ENCODE data around the gene UNG. TPM values are rescaled to one million over a fixed set of nuclear protein-coding genes. Genes with fewer than 3 reads are reported as not detected.
"Not testable (repeated sequence)": the region's sequence is repeated elsewhere in the genome, so short reads cannot be mapped to it uniquely, and the experiment has no call there.

UNG gene
- total RNA-seq, 4 donors from 2014 or later = 21.6 to 32.7 (median 27.9) TPM

GRCh38 chr12:109137055-109137454 lies 39.7 kb downstream of the UNG start:
- H3K9me3 ChIP-seq = no peaks in the 10 kb centered on the region
- intact Hi-C loops (cut with DNase I; ENCODE audit: low total_unique reads) = no loop called here
- H3K27ac ChIP-seq = peak overlapping the region; percentile 44 to 66
- no peak for DNase-seq
- TF ChIP-seq POLR2A (IDR thresholded peaks at IDR 0.05) (no peak), CTCF (IDR thresholded peaks at IDR 0.05) (no peak)
- no peak overlapping the region for H3K4me3 ChIP-seq
- no peaks in the 10 kb centered on the region for H3K36me3 ChIP-seq
- H3K4me1 ChIP-seq = no peaks in the 10 kb centered on the region
- H3K27me3 ChIP-seq = no peaks in the 10 kb centered on the region

GRCh38 chr12:109139360-109139759 lies 42.0 kb downstream of the UNG start:
- no peak overlapping the region for H3K4me3 ChIP-seq
- TF ChIP-seq CTCF (IDR thresholded peaks at IDR 0.05) = no peak
- TF ChIP-seq POLR2A (IDR thresholded peaks at IDR 0.05) = no peak
- H3K27me3 ChIP-seq = no peaks in the 10 kb centered on the region
- no peak overlapping the region for H3K27ac ChIP-seq
- H3K9me3 ChIP-seq = no peaks in the 10 kb centered on the region
- intact Hi-C loops (cut with DNase I; ENCODE audit: low total_unique reads) = no loop called here
- DNase-seq = no peak
- H3K36me3 ChIP-seq = no peaks in the 10 kb centered on the region
- no peaks in the 10 kb centered on the region for H3K4me1 ChIP-seq

- DNase-seq = no peak
- no peaks in the 10 kb centered on the region for H3K36me3 ChIP-seq
- H3K9me3 ChIP-seq = no peaks in the 10 kb centered on the region
- intact Hi-C loops (cut with DNase I; ENCODE audit: low total_unique reads) = no loop called here
- no peaks in the 10 kb centered on the region for H3K27me3 ChIP-seq
- H3K4me3 ChIP-seq = no peak overlapping the region
- H3K27ac ChIP-seq = no peak overlapping the region
- no peaks in the 10 kb centered on the region for H3K4me1 ChIP-seq
- TF ChIP-seq POLR2A (IDR thresholded peaks at IDR 0.05) (no peak), CTCF (IDR thresholded peaks at IDR 0.05) (no peak)
Measured at GRCh38 chr12:109139791-109140190, 42.4 kb downstream of the UNG start.

- H3K27me3 ChIP-seq = no peaks in the 10 kb centered on the region
- intact Hi-C loops (cut with DNase I; ENCODE audit: low total_unique reads) = no loop called here
- H3K27ac ChIP-seq = no peak overlapping the region
- no peak overlapping the region for H3K4me3 ChIP-seq
- no peaks in the 10 kb centered on the region for H3K9me3 ChIP-seq
- no peaks in the 10 kb centered on the region for H3K4me1 ChIP-seq
- TF ChIP-seq POLR2A (IDR thresholded peaks at IDR 0.05) (no peak), CTCF (IDR thresholded peaks at IDR 0.05) (no peak)
- DNase-seq = no peak
- H3K36me3 ChIP-seq = no peaks in the 10 kb centered on the region
Measured at GRCh38 chr12:109140560-109140959, 43.2 kb downstream of the UNG start.

GRCh38 chr12:109144224-109144623 lies 46.8 kb downstream of the UNG start:
- Histone ChIP-seq H3K4me1 (no peaks in the 10 kb centered on the region), H3K36me3 (no peaks in the 10 kb centered on the region), H3K27me3 (no peaks in the 10 kb centered on the region), H3K9me3 (no peaks in the 10 kb centered on the region), H3K4me3 (no peak overlapping the region), H3K27ac (no peak overlapping the region)
- TF ChIP-seq POLR2A (IDR thresholded peaks at IDR 0.05) (no peak), CTCF (IDR thresholded peaks at IDR 0.05) (no peak)
- DNase-seq = no peak
- intact Hi-C loops (cut with DNase I; ENCODE audit: low total_unique reads) = no loop called here

GRCh38 chr12:109147126-109147525 lies 49.7 kb downstream of the UNG start:
- intact Hi-C loops (cut with DNase I; ENCODE audit: low total_unique reads); DNase-seq; H3K27me3 ChIP-seq; H3K4me3 ChIP-seq; H3K36me3 ChIP-seq; H3K4me1 ChIP-seq; H3K9me3 ChIP-seq: not testable (repeated sequence)
- H3K27ac ChIP-seq = peak overlapping the region in 1 of 2 donors; percentile 28
